Neural cell (in vitro differentiated cells): ENCODE results near the gene CCT4. TPM values are rescaled to one million over a fixed set of nuclear protein-coding genes. Genes with fewer than 3 reads are reported as not detected.

Source experiments
- H2AFZ ChIP-seq: fragments of 200-600, 300-800 bp; sonication (generic), shearing (Covaris generic); 2 replicates; pipeline ENCODE4 v1.6.0; 2014; ENCODE audit warnings: low read depth, mild to moderate bottlenecking, antibody characterized with exemption, low read length, moderate library complexity
- H3F3A ChIP-seq: fragments of 200-600 bp; shearing (Covaris generic); 2 replicates; pipeline ENCODE4 v1.6.1; 2016; ENCODE audit warnings: mild to moderate bottlenecking, moderate library complexity, mixed read lengths, antibody characterized with exemption, low read length; ENCODE audit not compliant: insufficient read depth, poor library complexity, severe bottlenecking
- H3K27ac ChIP-seq: fragments of 200-600, 300-800 bp; sonication (generic), shearing (Covaris generic); 2 replicates; pipeline ENCODE4 v1.5.1; 2014; ENCODE audit warnings: mild to moderate bottlenecking, low read length, moderate library complexity
- H3K27me3 ChIP-seq: fragments of 300-800, 200-600 bp; sonication (generic), shearing (Covaris generic); 2 replicates; pipeline ENCODE4 v1.6.0; 2014; ENCODE audit warnings: mild to moderate bottlenecking, low read depth, low read length, moderate library complexity; ENCODE audit not compliant: insufficient read depth
- H3K36me3 ChIP-seq: fragments of 300-800, 200-600 bp; sonication (generic), shearing (Covaris generic); 2 replicates; pipeline ENCODE4 v1.5.1; 2014; ENCODE audit warnings: mild to moderate bottlenecking, antibody characterized with exemption, low read length, moderate library complexity; ENCODE audit not compliant: insufficient read depth
- H3K4me2 ChIP-seq: fragments of 300-800, 200-600 bp; sonication (generic), shearing (Covaris generic); 2 replicates; pipeline ENCODE4 v1.6.0; 2014; ENCODE audit warnings: mild to moderate bottlenecking, low read length
- H3K4me3 ChIP-seq: fragments of 300-800, 200-600 bp; sonication (generic), shearing (Covaris generic); 2 replicates; pipeline ENCODE4 v1.5.1; 2014; ENCODE audit warnings: mild to moderate bottlenecking, low read length, moderate library complexity
- H3K79me2 ChIP-seq: fragments of 200-600 bp; shearing (Covaris generic); replicated peaks from 2 replicates; pipeline ENCODE4 v1.6.0; 2014; ENCODE audit warnings: mild to moderate bottlenecking, low read length, moderate library complexity; ENCODE audit not compliant: insufficient read depth
- H3K9ac ChIP-seq: fragments of 300-800, 200-600 bp; sonication (generic), shearing (Covaris generic); 2 replicates; pipeline ENCODE4 v1.6.1; 2016; ENCODE audit warnings: mild to moderate bottlenecking, low read length, mixed read lengths
- H3K9me2 ChIP-seq: fragments of 200-600 bp; shearing (Covaris generic); 2 replicates; pipeline ENCODE4 v1.6.1; 2016; ENCODE audit warnings: mild to moderate bottlenecking, low read length, mixed read lengths; ENCODE audit not compliant: insufficient read depth
- H3K9me3 ChIP-seq: fragments of 200-600, 300-800 bp; sonication (generic), shearing (Covaris generic); 2 replicates; pipeline ENCODE4 v1.6.1; 2016; ENCODE audit warnings: mild to moderate bottlenecking, mixed run types, low read length, moderate library complexity, mixed read lengths
- H4K20me1 ChIP-seq: fragments of 200-600 bp; shearing (Covaris generic); 2 replicates; pipeline ENCODE4 v1.6.1; 2016; ENCODE audit warnings: mild to moderate bottlenecking, mixed run types; ENCODE audit not compliant: insufficient read depth
- EP300 ChIP-seq: fragments of 450-650 bp; conservative IDR thresholded peaks from 2 replicates; pipeline ENCODE4 v1.6.1; 2014; ENCODE audit warnings: antibody characterized with exemption, mild to moderate bottlenecking, moderate library complexity; ENCODE audit not compliant: poor library complexity, severe bottlenecking
- EZH2 ChIP-seq: fragments of 200-600, 300-800 bp; shearing (Covaris generic), sonication (generic); IDR thresholded peaks from 2 replicates; pipeline ENCODE4 v1.6.1; 2014; ENCODE audit warnings: antibody characterized with exemption, low read length, borderline replicate concordance, mild to moderate bottlenecking; ENCODE audit not compliant: insufficient read depth, poor library complexity, severe bottlenecking
- MXI1 ChIP-seq: fragments of 450-650 bp; conservative IDR thresholded peaks from 2 replicates; pipeline ENCODE4 v1.6.1; 2014; ENCODE audit warnings: antibody characterized with exemption, mild to moderate bottlenecking; ENCODE audit not compliant: poor library complexity, severe bottlenecking
- POLR2AphosphoS5 ChIP-seq: IDR thresholded peaks from 2 replicates; pipeline ENCODE4 v1.6.1; 2012
- RAD21 ChIP-seq: fragments of 450-650 bp; conservative IDR thresholded peaks from 2 replicates; pipeline ENCODE4 v1.6.1; 2014; ENCODE audit warnings: antibody characterized with exemption, mild to moderate bottlenecking, moderate library complexity
- SMC3 ChIP-seq: fragments of 450-650 bp; conservative IDR thresholded peaks from 2 replicates; pipeline ENCODE4 v1.6.1; 2014; ENCODE audit warnings: antibody characterized with exemption, mild to moderate bottlenecking, moderate library complexity; ENCODE audit not compliant: poor library complexity
- TAF1 ChIP-seq: IDR thresholded peaks from 2 replicates; pipeline ENCODE4 v1.6.1; 2012; ENCODE audit warnings: low read depth
- polyA plus RNA-seq: library from polyadenylated mRNA; depleted of rRNA; stranded (reverse); fragments of >200 nt; gene quantifications from 2 replicates; pipeline ENCODE4 v1.2.3, GENCODE V29; 2014
- TF ChIP-seq, protein P1 (sequence below): IDR thresholded peaks from 2 replicates; pipeline ENCODE4 v1.6.1; 2012; ENCODE audit warnings: borderline replicate concordance
- TF ChIP-seq, protein P2 (sequence below): fragments of 450-650 bp; IDR thresholded peaks from 2 replicates; pipeline ENCODE4 v1.5.1; 2014; ENCODE audit warnings: antibody characterized with exemption, mild to moderate bottlenecking, moderate library complexity; ENCODE audit not compliant: poor library complexity, severe bottlenecking

CCT4 gene
- polyA plus RNA-seq, 1 donor from 2014 or later = 140 TPM

DNA sequence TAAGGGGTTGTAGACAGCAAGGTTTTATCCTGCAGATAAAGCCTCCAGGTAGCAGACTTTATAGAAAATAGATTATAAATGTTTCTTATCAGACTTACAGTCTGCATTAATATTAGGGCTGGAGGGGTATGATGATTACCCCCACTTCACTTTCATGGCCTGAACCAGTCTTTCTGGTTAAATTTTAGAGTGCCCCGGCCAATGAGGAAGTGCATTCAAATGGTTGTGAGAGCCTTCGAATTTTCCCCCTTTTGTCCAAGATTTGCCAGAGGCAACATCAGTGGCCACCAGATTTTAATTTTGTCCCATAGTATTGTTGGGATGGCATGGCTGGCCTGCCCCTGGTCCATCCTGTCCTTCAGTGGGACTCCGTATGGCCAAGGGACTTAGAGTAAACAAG lies 48.6 kb upstream of the CCT4 start:
- no peak overlapping the region for H3K9ac ChIP-seq
- no peak overlapping the region for H2AFZ ChIP-seq
- no peaks in the 10 kb centered on the region for H3K9me2 ChIP-seq
- no peak for TF ChIP-seq SMC3
- no peak for TF ChIP-seq TAF1
- TF ChIP-seq EZH2 = no peak
- no peaks in the 10 kb centered on the region for H3K9me3 ChIP-seq
- no peaks in the 10 kb centered on the region for H3K27me3 ChIP-seq
- H3K79me2 ChIP-seq = no peaks in the 10 kb centered on the region
- H3K36me3 ChIP-seq = no peaks in the 10 kb centered on the region
- no peaks in the 10 kb centered on the region for H4K20me1 ChIP-seq
- H3K4me3 ChIP-seq = no peak overlapping the region
- no peak overlapping the region for H3K27ac ChIP-seq
- H3K4me2 ChIP-seq = no peak overlapping the region
- no peaks in the 10 kb centered on the region for H3F3A ChIP-seq

DNA sequence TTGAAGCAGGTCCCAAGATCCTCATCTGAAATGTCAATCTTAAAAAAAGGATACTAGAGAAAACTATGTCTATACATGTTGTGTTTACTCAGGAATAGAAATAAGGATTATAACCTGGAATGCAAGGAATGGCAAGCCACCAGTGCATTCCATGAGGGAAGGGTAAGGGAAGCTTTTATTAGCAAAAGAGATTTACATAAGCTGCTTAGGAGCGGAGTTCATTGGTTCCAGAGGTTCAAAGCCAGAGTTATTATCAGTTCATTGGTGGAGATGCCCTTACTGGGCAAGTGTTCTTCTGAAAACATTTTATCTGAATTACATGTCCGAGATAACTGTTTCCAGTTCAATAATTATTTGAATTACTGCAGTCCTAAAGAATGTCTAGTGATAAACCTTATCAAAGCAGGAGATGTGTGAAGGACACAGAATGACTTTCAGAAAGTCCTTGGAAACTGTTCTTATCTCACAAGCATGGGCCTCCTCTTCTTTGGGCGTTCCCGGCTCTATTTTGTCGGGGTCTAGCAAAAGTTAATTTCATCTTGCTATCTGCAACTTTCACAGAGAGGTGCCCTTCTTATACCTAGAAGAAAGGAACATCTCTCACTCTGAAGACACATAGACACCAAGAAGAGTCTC lies 40.5 kb upstream of the CCT4 start:
- H3K9ac ChIP-seq = no peak overlapping the region
- no peaks in the 10 kb centered on the region for H3K27me3 ChIP-seq
- H3F3A ChIP-seq = no peaks in the 10 kb centered on the region
- no peak overlapping the region for H2AFZ ChIP-seq
- H3K4me2 ChIP-seq = no peak overlapping the region
- H3K4me3 ChIP-seq = no peak overlapping the region
- no peaks in the 10 kb centered on the region for H3K36me3 ChIP-seq
- H3K9me2 ChIP-seq = no peaks in the 10 kb centered on the region
- H4K20me1 ChIP-seq = no peaks in the 10 kb centered on the region
- no peak for TF ChIP-seq POLR2AphosphoS5
- TF ChIP-seq SMC3 = no peak
- TF ChIP-seq EP300 = no peak
- TF ChIP-seq TAF1 = no peak
- no peak for TF ChIP-seq MXI1
- TF ChIP-seq, protein P1, sequence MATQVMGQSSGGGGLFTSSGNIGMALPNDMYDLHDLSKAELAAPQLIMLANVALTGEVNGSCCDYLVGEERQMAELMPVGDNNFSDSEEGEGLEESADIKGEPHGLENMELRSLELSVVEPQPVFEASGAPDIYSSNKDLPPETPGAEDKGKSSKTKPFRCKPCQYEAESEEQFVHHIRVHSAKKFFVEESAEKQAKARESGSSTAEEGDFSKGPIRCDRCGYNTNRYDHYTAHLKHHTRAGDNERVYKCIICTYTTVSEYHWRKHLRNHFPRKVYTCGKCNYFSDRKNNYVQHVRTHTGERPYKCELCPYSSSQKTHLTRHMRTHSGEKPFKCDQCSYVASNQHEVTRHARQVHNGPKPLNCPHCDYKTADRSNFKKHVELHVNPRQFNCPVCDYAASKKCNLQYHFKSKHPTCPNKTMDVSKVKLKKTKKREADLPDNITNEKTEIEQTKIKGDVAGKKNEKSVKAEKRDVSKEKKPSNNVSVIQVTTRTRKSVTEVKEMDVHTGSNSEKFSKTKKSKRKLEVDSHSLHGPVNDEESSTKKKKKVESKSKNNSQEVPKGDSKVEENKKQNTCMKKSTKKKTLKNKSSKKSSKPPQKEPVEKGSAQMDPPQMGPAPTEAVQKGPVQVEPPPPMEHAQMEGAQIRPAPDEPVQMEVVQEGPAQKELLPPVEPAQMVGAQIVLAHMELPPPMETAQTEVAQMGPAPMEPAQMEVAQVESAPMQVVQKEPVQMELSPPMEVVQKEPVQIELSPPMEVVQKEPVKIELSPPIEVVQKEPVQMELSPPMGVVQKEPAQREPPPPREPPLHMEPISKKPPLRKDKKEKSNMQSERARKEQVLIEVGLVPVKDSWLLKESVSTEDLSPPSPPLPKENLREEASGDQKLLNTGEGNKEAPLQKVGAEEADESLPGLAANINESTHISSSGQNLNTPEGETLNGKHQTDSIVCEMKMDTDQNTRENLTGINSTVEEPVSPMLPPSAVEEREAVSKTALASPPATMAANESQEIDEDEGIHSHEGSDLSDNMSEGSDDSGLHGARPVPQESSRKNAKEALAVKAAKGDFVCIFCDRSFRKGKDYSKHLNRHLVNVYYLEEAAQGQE = no peak
- no peak for TF ChIP-seq EZH2
- TF ChIP-seq, protein P2, sequence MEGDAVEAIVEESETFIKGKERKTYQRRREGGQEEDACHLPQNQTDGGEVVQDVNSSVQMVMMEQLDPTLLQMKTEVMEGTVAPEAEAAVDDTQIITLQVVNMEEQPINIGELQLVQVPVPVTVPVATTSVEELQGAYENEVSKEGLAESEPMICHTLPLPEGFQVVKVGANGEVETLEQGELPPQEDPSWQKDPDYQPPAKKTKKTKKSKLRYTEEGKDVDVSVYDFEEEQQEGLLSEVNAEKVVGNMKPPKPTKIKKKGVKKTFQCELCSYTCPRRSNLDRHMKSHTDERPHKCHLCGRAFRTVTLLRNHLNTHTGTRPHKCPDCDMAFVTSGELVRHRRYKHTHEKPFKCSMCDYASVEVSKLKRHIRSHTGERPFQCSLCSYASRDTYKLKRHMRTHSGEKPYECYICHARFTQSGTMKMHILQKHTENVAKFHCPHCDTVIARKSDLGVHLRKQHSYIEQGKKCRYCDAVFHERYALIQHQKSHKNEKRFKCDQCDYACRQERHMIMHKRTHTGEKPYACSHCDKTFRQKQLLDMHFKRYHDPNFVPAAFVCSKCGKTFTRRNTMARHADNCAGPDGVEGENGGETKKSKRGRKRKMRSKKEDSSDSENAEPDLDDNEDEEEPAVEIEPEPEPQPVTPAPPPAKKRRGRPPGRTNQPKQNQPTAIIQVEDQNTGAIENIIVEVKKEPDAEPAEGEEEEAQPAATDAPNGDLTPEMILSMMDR = no peak
- no peak for TF ChIP-seq RAD21
- no peaks in the 10 kb centered on the region for H3K9me3 ChIP-seq
- H3K79me2 ChIP-seq = no peaks in the 10 kb centered on the region
- H3K27ac ChIP-seq = no peak overlapping the region
